Testis (tissue), 2 donors: Measurements from ENCODE around the gene RNF157.

Source experiments
- CTCF ChIP-seq, 3 experiments: fragments of 450-650 bp in 2 of 3; fragments of 200-600 bp in 1 of 3; sonication (generic) in 1 of 3; IDR thresholded peaks; one replicate each; pipeline ENCODE4 v1.5.1; 2016 to 2019; ENCODE audit warnings: antibody characterized with exemption in 3 of 3, mild to moderate bottlenecking in 2 of 3, moderate library complexity in 1 of 3
- POLR2A ChIP-seq: fragments of 450-650 bp; IDR thresholded peaks from one replicate; pipeline ENCODE4 v1.6.1; 2017; ENCODE audit warnings: antibody characterized with exemption, mild to moderate bottlenecking, moderate library complexity

DNA sequence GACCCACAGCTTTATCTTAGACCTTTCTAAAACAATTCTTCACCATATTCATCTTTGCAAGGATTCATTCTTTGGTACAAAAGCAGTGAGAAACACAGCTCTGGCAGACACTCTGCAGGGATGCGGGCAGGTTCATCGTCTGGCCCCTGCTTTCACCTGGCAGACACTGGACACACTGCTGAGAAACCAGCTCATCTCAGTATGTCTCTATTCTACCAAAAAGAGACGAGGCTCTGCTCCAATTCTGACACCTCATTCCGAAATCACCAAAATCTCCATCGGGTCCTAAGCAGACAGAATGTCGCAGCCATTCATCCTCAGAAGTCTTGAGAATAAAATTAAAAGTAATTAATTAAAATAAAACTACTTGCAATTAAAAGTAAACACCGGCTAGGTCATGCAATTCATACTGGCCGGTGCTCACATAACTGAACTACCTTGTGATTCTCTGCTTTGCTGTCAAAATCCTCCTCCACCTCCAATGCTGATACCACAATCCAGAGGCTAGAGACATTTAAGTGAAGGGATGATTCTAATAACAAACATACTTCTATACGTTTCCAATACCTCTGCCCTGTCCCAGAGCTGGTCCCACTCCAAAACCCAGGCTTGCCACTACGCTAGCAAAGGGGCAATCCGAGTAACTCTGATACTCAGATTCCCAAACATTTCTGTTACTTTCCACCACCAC is 1.3 kb downstream of the RNF157 start:
- TF ChIP-seq CTCF (IDR thresholded peaks at IDR 0.05), result no peak
- no peak for TF ChIP-seq POLR2A
